Raji (cell line): Measurements from ENCODE around the gene ARL3.

Experiments used
- POLR2A ChIP-seq: IDR thresholded peaks from 2 replicates; pipeline ENCODE4 v1.6.1; 2011; ENCODE audit warnings: low read depth, low read length, control low read depth; ENCODE audit not compliant: insufficient read depth

ARL3 gene

DNA sequence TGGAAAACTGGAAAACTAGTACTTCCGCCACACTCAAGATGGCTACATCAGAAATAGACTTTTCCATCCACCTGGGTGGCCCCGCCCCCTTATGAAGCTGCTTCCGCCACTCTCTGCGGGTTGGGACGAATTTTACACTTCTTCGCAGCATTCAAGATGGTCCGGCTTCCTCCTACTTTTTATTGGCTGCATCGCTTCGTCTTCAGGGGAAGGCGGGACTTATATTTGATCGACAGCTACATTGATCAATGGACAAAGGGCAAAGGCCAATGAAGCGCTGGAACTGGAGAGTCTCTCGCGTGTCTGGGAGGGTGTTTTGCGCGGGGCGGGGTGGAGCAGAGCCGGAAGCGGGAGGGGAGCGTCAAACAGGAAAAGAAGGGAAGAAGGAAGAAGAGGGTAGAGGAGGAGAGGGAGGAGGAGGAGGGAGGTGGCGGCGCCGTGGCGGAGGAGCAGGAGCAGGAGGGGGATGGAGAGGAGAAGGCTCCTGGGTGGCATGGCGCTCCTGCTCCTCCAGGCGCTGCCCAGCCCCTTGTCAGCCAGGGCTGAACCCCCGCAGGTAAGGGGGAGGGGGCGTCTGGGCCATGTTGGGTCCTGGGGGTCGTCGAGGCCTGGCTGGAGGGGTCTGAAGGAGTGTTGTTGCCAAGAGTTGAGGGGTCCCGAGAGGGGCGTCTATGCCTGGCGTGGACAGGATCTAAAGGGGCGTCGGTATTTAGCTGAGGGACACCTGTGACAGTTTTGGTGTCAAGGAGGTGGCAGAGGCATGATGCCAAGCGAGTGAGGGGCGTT lies 29.6 kb upstream of the ARL3 start, which contains the start of gene WBP1L:
Gene WBP1L (plus strand): TSS at position 361 of the 786 bp plus-strand sequence. CDS start 106 bp downstream, at position 467.
- peak; percentile 81 for TF ChIP-seq POLR2A

DNA sequence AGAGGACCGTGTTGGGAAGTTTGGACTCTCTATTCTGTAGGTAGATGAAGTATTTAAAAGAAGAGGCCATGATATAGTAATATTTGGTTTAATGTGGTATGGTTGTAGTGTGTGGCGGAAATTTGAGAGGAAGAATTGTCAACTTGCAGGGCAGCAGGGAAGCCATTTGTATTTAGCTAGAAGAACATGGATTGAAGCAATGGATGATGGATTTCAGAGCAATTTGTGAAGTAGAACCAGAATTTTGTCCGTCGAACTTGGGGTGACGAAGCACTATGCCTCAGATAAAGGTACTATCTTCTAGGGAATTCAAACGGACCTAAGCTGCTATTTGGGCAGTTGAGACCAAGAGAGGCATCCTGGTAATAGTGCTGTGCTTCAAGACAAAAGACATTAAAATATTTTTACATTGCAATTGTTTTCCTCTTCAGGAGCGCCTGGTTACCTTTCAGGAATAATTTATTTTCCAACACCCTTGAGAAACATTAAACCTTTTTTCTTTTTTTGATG lies 28.9 kb upstream of the ARL3 start:
- TF ChIP-seq POLR2A: no peak; the same call in 1 of the 2 replicates

DNA sequence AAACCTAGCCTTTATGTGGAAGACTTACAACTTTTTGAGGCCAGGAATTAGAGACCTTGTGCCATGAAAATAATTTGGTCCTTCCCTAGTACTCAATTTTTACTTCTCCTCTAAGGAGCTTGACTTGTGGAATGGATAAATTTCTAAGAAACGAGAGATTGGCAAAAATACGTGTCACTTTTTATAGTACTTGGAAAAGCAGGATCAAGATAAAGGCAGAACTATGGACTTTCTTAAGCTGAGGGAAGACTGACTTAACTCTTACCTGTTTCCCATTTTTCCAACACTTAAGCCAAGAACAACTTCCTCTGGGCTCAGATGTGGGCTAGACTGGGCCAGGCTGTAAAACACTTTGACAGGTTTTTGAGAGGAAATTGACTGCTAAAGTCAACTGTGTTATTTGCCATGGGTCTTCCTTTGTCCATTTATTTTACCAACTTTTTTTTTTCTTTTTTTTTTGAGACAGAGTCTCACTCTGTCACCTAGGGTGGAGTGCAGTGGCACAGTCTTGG lies 27.6 kb upstream of the ARL3 start:
- TF ChIP-seq POLR2A: no peak

DNA sequence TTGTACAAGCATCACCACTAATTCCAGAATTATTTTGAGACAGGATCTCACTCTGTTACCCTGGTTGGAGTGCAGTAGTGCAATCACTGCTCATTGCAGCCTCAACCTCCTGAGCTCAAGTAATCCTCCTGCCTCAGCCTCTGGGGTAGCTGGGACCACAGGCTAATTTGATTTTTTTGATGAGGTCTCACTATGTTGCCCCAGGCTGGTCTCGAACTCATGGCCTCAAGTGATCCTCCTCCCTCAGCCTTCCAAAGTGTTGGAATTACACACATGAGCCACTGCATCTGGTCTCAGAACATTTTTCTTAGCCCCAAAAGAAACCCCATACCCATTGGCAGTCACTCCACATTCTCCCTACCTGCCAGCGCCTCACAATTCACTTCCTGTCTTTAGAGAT lies 26.0 kb upstream of the ARL3 start:
- no peak for TF ChIP-seq POLR2A

DNA sequence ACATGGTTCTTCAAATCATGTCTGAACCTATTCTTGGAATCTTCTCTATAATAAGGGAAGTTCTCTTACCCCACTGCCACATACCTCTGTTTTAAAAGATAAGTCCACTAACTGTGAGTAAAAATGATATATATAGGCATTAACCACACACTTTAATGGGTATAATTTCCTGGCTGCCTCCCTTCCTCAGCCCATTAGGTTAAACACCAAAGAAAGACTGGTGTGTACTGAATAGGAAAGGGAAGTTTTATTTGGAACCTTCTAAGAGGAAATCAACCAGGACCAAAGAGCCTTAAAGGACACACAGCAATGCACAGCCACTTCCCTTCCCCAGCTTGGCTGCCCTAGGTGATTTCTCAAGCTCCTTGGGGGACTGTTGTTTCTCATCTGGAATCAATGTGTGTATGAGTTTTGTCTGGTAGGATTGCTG lies 24.5 kb upstream of the ARL3 start:
- no peak for TF ChIP-seq POLR2A

DNA sequence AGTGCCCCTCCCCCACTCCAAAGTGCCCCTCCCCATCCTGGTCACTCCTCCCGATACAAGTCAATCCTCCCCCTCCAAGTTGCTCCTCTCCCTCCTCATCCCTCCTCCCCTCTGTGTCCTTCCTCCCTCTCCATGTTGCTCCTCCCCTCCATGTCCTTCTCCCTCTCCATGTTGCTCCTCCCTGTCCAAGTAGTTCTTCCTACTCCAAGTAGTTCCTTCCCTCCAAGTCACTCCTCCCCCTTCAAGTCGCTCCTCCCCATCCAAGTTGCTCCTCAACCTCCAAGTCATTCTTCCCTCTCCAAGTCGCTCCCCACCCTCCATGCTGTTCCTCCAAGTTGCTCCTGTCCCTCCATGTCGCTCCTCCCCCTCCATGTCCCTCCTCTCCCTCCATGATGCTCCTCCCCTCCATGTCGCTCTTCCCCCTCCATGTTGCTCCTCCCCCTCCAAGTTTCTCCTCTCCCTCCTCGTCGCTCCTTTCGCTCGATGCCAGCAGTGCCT lies 20.9 kb upstream of the ARL3 start:
- TF ChIP-seq POLR2A: no peak

DNA sequence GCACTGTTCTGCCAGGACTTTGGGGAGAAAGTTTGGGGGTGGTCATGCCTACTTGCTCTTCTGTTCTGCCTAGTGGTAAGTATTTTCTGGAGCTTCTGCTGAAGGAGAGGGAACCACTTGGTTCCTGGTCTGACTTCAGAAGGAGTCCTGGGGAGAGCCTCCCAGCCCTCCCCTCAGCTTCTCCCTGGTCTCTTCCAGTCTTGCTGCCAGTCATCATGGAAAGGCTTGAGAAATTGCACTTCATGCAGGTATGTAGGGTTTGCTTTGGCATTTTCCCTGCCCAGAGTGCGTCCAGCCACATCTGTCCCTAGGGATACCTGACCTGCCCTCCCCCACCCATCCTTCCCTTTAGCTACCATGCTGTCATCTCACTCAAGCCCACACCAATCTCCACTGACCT lies 18.5 kb upstream of the ARL3 start:
- no peak for TF ChIP-seq POLR2A

DNA sequence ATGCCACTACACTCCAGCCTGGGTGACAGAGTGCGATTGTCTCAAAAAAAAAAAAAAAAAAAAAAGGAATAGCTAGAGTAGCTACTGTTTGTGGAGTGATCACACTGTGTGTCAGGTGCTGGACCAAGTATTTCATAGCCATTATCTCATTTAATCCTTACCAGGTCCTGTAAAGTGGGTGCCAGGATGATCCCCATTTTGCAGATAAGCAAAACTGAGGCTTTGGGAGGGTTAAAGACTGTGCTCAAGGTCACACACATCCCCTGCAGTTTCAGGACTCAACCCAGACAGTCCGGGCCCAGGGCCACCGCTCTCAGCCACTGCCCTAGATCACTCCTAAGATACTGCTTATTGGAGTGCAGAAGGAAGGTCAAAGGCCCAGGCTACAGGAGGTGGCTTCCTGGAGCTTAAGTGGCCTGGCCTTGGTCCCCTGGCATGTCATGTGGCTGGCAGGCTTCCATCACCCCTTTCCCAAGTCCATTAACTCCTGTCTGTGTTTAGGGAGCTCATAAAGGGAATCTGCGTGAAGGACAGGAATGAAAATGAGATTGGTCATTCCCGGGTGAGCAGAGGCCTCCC lies 17.1 kb upstream of the ARL3 start:
- TF ChIP-seq POLR2A: no peak

DNA sequence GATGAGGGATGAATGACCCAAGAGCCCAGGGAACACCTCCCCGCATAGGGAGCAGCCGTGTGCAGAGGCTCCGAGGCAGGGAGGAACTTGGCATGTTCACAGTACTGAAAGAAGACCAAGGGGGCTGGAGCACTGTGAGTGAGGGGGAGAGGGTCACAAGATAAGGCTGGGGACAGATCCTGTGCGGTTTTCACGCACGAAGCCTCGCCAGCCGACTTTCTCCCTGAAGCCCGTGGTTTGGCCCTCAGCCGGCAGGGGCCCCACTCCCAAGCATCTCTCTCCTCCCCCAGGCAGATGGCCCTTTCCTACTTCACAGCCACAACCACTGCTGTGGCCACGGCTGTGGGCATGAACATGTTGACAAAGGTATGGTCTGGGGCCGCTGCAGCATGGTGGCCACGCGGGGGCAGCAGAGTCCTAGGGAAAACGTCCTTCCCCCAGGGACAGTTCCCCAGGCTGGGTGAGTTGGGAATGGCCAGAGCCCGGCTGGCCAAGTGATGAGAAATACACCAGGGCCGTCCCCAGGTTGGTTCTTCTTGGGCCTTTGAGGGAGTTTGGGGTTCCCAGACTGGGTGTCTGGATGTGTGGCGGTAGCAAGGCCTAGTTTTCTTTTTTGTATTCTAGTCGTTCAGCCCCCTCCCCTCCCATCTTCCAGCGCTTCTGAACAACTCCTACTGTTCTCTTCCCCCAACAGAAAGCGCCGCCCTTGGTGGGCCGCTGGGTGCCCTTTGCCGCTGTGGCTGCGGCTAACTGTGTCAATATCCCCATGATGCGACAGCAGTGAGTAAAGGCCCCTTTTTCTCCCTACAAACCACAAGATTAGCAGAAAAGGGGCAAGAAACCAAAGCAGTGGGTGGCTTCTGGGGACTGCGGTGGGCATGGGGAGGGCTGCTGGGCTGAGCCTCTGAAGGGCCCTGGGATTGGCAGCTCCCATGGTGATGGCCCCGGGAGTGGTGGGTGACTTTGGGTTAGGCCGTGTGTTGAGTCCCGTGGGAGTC lies 15.1 kb upstream of the ARL3 start:
- no peak for TF ChIP-seq POLR2A

DNA sequence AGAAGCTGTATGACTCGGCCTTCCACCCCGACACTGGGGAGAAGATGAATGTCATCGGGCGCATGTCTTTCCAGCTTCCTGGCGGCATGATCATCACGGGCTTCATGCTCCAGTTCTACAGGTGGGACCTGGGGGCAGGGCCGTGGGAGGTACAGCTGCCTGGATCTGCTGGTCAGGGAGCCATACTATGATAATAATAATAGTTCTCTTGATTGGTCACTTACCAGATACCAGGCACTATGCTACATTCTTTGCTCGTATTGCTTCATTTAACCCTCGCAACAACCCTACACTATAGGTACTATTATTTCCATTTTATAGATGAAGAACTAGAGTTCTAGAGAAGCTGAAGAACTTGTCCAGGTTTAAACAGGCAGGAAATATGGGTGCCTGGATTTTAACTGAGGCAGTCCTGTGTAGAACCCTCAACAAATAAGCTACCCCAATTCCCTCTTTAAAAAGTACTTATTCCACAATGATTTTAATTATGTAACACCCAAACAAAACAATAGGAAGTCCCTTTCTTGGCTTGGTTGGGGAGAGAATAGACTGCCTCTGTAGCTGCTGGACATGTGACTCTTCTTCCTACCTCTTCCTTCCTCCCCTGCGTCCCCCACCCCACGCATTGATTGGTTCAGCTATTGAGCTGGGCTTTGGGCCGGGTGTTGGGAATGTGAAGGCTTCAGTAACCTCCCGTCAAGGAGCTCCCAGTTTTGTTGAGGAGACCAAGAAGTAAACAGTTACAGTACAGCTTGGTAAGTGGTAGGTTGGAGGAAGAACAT lies 13.0 kb upstream of the ARL3 start:
- TF ChIP-seq POLR2A: no peak

DNA sequence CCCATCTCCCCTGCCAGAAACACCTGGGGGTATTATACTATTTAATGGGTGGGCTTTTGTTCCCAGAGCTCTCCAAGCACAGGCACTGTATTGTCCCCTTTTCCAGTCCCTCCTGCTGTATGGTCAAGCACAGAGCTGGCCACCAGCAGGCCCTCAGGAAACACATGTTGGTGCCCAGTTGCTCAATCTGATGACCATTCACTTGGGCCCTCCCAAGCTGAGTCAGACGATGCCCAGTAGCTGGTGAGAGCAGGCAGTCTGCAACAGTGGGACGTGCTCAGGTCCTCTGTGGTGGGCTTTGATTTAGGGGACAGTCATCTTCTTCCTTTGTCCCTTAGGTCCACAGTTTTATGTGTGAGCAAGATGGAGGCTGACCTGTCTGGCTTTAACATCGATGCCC lies 12.1 kb upstream of the ARL3 start:
- no peak for TF ChIP-seq POLR2A

DNA sequence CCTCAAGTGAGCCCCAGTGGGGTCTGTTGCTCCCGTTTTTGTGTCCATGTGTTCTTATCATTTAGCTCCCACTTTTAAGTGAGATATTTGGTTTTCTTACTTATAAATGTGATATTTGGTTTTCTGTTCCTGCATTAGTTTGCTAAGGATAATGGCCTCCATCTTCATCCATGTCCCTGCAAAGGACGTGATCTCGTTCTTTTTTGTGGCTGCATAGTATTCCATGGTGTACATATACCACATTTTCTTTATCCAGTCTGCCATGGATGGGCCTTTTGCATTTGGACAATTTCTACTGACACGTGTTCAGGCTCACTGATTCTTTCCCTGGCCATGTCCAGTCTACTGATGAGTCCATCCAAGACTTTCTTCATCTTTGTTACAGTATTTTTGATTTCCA lies 9.8 kb upstream of the ARL3 start:
- no peak for TF ChIP-seq POLR2A

DNA sequence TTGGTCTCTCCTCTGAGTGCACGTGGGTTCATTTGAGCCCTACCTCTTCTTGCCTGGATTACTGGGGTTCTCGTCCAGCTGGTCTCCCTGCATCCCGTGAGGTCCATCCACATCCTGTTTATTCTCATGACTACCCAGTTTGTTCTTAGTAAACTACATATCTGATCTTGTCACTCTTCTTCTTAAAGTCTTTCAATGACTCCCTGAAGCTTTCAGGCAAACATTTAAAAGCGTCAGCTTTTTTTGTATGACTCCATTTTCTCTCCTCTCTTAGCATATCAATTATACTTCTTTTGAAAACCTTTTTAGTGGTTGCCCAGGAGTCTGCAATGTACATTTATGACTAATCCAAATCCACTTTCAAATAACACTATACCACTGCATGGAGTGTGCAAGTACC lies 7.8 kb upstream of the ARL3 start:
- no peak for TF ChIP-seq POLR2A

DNA sequence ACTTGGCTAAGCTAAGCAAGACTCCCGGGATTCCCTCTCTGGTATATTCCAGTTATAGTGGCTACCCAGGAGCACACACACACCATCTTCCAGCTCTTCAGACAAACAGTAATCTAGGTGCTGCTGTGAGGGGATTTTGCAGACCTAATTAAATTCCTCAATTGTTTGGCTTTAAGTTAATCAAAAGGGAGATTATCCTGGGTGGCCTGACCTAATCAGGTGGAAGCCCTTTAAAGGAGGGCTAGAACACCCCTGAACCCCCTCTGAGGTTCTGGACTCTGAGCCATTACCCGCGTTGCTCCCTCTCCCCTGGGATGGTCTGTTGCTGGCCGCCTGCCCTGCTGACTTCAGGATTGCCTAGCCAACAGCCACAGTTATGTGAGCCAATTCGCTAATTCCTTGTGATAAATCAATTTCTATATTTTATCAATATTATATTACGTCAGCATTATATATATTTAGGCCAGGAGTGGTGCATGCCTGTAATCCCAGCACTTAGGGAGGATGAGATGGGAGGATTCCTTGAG lies 6.6 kb upstream of the ARL3 start:
- TF ChIP-seq POLR2A: no peak
